CD4-positive, alpha-beta T cell treated with Interleukin-21 for 1 hour (primary cell): Measurements from ENCODE around the gene PDGFRB.
A peak's percentile ranks its signal among the peaks of the same experiment; 100 is the strongest.
"Not testable (repeated sequence)": the region's sequence is repeated elsewhere in the genome, so short reads cannot be mapped to it uniquely, and the experiment has no call there.

ENCODE experiments used
- DNase-seq: peaks from one replicate; pipeline ENCODE4 v3.0.0-alpha.2; 2020

The PDGFRB gene

GRCh38 chr5:150112201-150113046 lies 43.2 kb downstream of the PDGFRB start:
- DNase-seq = no peak

- no peak for DNase-seq
Measured at GRCh38 chr5:150111122-150111521, 44.5 kb downstream of the PDGFRB start.

- no peak for DNase-seq
Measured at GRCh38 chr5:150109921-150110320, 45.7 kb downstream of the PDGFRB start.

- no peak for DNase-seq
Measured at GRCh38 chr5:150108711-150109514, 46.7 kb downstream of the PDGFRB start.

GRCh38 chr5:150107909-150108447 lies 47.7 kb downstream of the PDGFRB start:
- no peak for DNase-seq

- DNase-seq = no peak
Measured at GRCh38 chr5:150106674-150107426, 48.8 kb downstream of the PDGFRB start.

- DNase-seq = no peak
Measured at GRCh38 chr5:150105928-150106615, 49.6 kb downstream of the PDGFRB start.

GRCh38 chr5:150104550-150104870 lies 51.1 kb downstream of the PDGFRB start:
- DNase-seq = no peak

GRCh38 chr5:150103678-150104549 lies 51.7 kb downstream of the PDGFRB start:
- DNase-seq = no peak

- DNase-seq = no peak
Measured at GRCh38 chr5:150101023-150101422, 54.6 kb downstream of the PDGFRB start.

GRCh38 chr5:150097152-150097551 lies 58.5 kb downstream of the PDGFRB start:
- DNase-seq = no peak

- no peak for DNase-seq
Measured at GRCh38 chr5:150092159-150092787, 63.4 kb downstream of the PDGFRB start.

- no peak for DNase-seq
Measured at GRCh38 chr5:150085950-150086715, 69.5 kb downstream of the PDGFRB start, which contains the start of gene CSF1R. Gene CSF1R (minus strand): TSS chr5:150086554. CDS start chr5:150086427, 127 bp downstream.

GRCh38 chr5:150085191-150085912 lies 70.3 kb downstream of the PDGFRB start:
- no peak for DNase-seq

GRCh38 chr5:150084754-150085153 lies 70.9 kb downstream of the PDGFRB start:
- not testable (repeated sequence) for DNase-seq

- DNase-seq = no peak
Measured at GRCh38 chr5:150082889-150083288, 72.8 kb downstream of the PDGFRB start.

- no peak for DNase-seq
Measured at GRCh38 chr5:150082374-150082773, 73.3 kb downstream of the PDGFRB start.

- peak; percentile 4 for DNase-seq
Measured at GRCh38 chr5:150081541-150082283, 73.9 kb downstream of the PDGFRB start.
